ENCODE results near the gene CST9.
"Not testable (repeated sequence)": the region's sequence is repeated elsewhere in the genome, so short reads cannot be mapped to it uniquely, and the experiment has no call there.

CST9 gene

GRCh38 chr20:23622401-23622800 is 16.7 kb upstream of the CST9 start:
- not testable (repeated sequence) for H3K4me1 ChIP-seq (ENCODE audit: insufficient read depth, low read length)

GRCh38 chr20:23620670-23621386 is 15.1 kb upstream of the CST9 start:
- 80% methylated on average over 11 of the region's 11 CpGs for WGBS
- H3K9ac ChIP-seq (ENCODE audit: low read depth, low read length); H3K9me3 ChIP-seq (ENCODE audit: insufficient read depth, low read depth, low read length); H3K27ac ChIP-seq (ENCODE audit: low read depth, low read length); H3K4me1 ChIP-seq (ENCODE audit: insufficient read depth, low read length); H3K4me3 ChIP-seq (ENCODE audit: low read length); H3K27me3 ChIP-seq (ENCODE audit: insufficient read depth, low read length); H3K36me3 ChIP-seq (ENCODE audit: insufficient read depth, low read length): not testable (repeated sequence)

More at GRCh38 chr20:23622401-23622800, 16.7 kb upstream of the CST9 start:
- H3K9ac ChIP-seq (ENCODE audit: low read depth, low read length); H3K27ac ChIP-seq (ENCODE audit: low read depth, low read length); H3K4me3 ChIP-seq (ENCODE audit: low read length); H3K36me3 ChIP-seq (ENCODE audit: insufficient read depth, low read length); H3K9me3 ChIP-seq (ENCODE audit: insufficient read depth, low read depth, low read length); H3K27me3 ChIP-seq (ENCODE audit: insufficient read depth, low read length): not testable (repeated sequence)
- WGBS = 100% methylated on average over 3 of the region's 3 CpGs

- Histone ChIP-seq H3K9ac (ENCODE audit: low read depth, low read length) (no peak overlapping the region), H3K36me3 (ENCODE audit: insufficient read depth, low read length) (no peaks in the 10 kb centered on the region), H3K9me3 (ENCODE audit: insufficient read depth, low read depth, low read length) (no peaks in the 10 kb centered on the region), H3K27ac (ENCODE audit: low read depth, low read length) (no peak overlapping the region), H3K27me3 (ENCODE audit: insufficient read depth, low read length) (no peaks in the 10 kb centered on the region), H3K4me1 (ENCODE audit: insufficient read depth, low read length) (peaks cover 7% of the 10 kb centered on the region), H3K4me3 (ENCODE audit: low read length) (no peak overlapping the region)
- WGBS = 95% methylated on average over 5 of the region's 5 CpGs
Measured at GRCh38 chr20:23614163-23614562, 8.4 kb upstream of the CST9 start.

GRCh38 chr20:23613676-23614075 is 8.0 kb upstream of the CST9 start:
- Histone ChIP-seq H3K4me3 (ENCODE audit: low read length) (no peak overlapping the region), H3K9me3 (ENCODE audit: insufficient read depth, low read depth, low read length) (no peaks in the 10 kb centered on the region), H3K9ac (ENCODE audit: low read depth, low read length) (no peak overlapping the region), H3K27me3 (ENCODE audit: insufficient read depth, low read length) (no peaks in the 10 kb centered on the region), H3K27ac (ENCODE audit: low read depth, low read length) (no peak overlapping the region), H3K36me3 (ENCODE audit: insufficient read depth, low read length) (no peaks in the 10 kb centered on the region), H3K4me1 (ENCODE audit: insufficient read depth, low read length) (peaks cover 10% of the 10 kb centered on the region)

GRCh38 chr20:23612396-23612795 is 6.7 kb upstream of the CST9 start:
- no peaks in the 10 kb centered on the region; the same call in 1 of the 2 replicates for H3K27me3 ChIP-seq (ENCODE audit: insufficient read depth, low read length)
- no peak overlapping the region for H3K9ac ChIP-seq (ENCODE audit: low read depth, low read length)
- H3K9me3 ChIP-seq (ENCODE audit: insufficient read depth, low read depth, low read length) = no peaks in the 10 kb centered on the region
- WGBS = 90% methylated on average over 2 of the region's 2 CpGs
- H3K36me3 ChIP-seq (ENCODE audit: insufficient read depth, low read length) = no peaks in the 10 kb centered on the region
- peaks cover 16% of the 10 kb centered on the region for H3K4me1 ChIP-seq (ENCODE audit: insufficient read depth, low read length)
- H3K27ac ChIP-seq (ENCODE audit: low read depth, low read length) = no peak overlapping the region
- no peak overlapping the region for H3K4me3 ChIP-seq (ENCODE audit: low read length)

GRCh38 chr20:23609486-23610109 is 3.9 kb upstream of the CST9 start:
- Histone ChIP-seq H3K27me3 (ENCODE audit: insufficient read depth, low read length) (no peaks in the 10 kb centered on the region; the same call in 1 of the 2 replicates), H3K9ac (ENCODE audit: low read depth, low read length) (no peak overlapping the region), H3K36me3 (ENCODE audit: insufficient read depth, low read length) (no peaks in the 10 kb centered on the region), H3K9me3 (ENCODE audit: insufficient read depth, low read depth, low read length) (no peaks in the 10 kb centered on the region), H3K4me1 (ENCODE audit: insufficient read depth, low read length) (peaks cover 16% of the 10 kb centered on the region), H3K27ac (ENCODE audit: low read depth, low read length) (no peak overlapping the region), H3K4me3 (ENCODE audit: low read length) (no peak overlapping the region)
- 78% methylated on average over 4 of the region's 5 CpGs for WGBS

- WGBS = 53% methylated on average over 18 of the region's 18 CpGs
Measured at GRCh38 chr20:23608251-23608846, 2.6 kb upstream of the CST9 start.

GRCh38 chr20:23607497-23608245 is 2.0 kb upstream of the CST9 start:
- no peak overlapping the region for H3K4me3 ChIP-seq (ENCODE audit: low read length)
- no peaks in the 10 kb centered on the region for H3K36me3 ChIP-seq (ENCODE audit: insufficient read depth, low read length)
- H3K27ac ChIP-seq (ENCODE audit: low read depth, low read length) = no peak overlapping the region
- H3K4me1 ChIP-seq (ENCODE audit: insufficient read depth, low read length) = peaks cover 16% of the 10 kb centered on the region
- 95% methylated on average over 14 of the region's 14 CpGs for WGBS
- no peaks in the 10 kb centered on the region for H3K9me3 ChIP-seq (ENCODE audit: insufficient read depth, low read depth, low read length)
- no peak overlapping the region for H3K9ac ChIP-seq (ENCODE audit: low read depth, low read length)
- no peaks in the 10 kb centered on the region; the same call in 1 of the 2 replicates for H3K27me3 ChIP-seq (ENCODE audit: insufficient read depth, low read length)

More at GRCh38 chr20:23608251-23608846, 2.6 kb upstream of the CST9 start:
- Histone ChIP-seq H3K9ac (ENCODE audit: low read depth, low read length) (no peak overlapping the region), H3K9me3 (ENCODE audit: insufficient read depth, low read depth, low read length) (no peaks in the 10 kb centered on the region), H3K36me3 (ENCODE audit: insufficient read depth, low read length) (no peaks in the 10 kb centered on the region), H3K4me3 (ENCODE audit: low read length) (no peak overlapping the region), H3K27ac (ENCODE audit: low read depth, low read length) (no peak overlapping the region), H3K27me3 (ENCODE audit: insufficient read depth, low read length) (no peaks in the 10 kb centered on the region; the same call in 1 of the 2 replicates), H3K4me1 (ENCODE audit: insufficient read depth, low read length) (peaks cover 16% of the 10 kb centered on the region)

- H3K27ac ChIP-seq (ENCODE audit: low read depth, low read length) = no peak overlapping the region
- no peak overlapping the region for H3K4me3 ChIP-seq (ENCODE audit: low read length)
- no peak overlapping the region for H3K9ac ChIP-seq (ENCODE audit: low read depth, low read length)
- H3K36me3 ChIP-seq (ENCODE audit: insufficient read depth, low read length) = no peaks in the 10 kb centered on the region
- H3K9me3 ChIP-seq (ENCODE audit: insufficient read depth, low read depth, low read length) = no peaks in the 10 kb centered on the region
- WGBS = 18% methylated on average over 9 of the region's 9 CpGs
- H3K4me1 ChIP-seq (ENCODE audit: insufficient read depth, low read length) = peaks cover 16% of the 10 kb centered on the region
- no peaks in the 10 kb centered on the region; the same call in 1 of the 2 replicates for H3K27me3 ChIP-seq (ENCODE audit: insufficient read depth, low read length)
Measured at GRCh38 chr20:23606652-23607049, 934 bp upstream of the CST9 start.

GRCh38 chr20:23604306-23604705 is 1.4 kb downstream of the CST9 start:
- H3K9ac ChIP-seq (ENCODE audit: low read depth, low read length) = no peak overlapping the region
- H3K27me3 ChIP-seq (ENCODE audit: insufficient read depth, low read length) = no peaks in the 10 kb centered on the region; the same call in 1 of the 2 replicates
- no peak overlapping the region for H3K4me3 ChIP-seq (ENCODE audit: low read length)
- 97% methylated on average over 1 of the region's 1 CpG for WGBS
- peaks cover 11% of the 10 kb centered on the region for H3K4me1 ChIP-seq (ENCODE audit: insufficient read depth, low read length)
- no peak overlapping the region for H3K27ac ChIP-seq (ENCODE audit: low read depth, low read length)
- no peaks in the 10 kb centered on the region for H3K36me3 ChIP-seq (ENCODE audit: insufficient read depth, low read length)
- no peaks in the 10 kb centered on the region for H3K9me3 ChIP-seq (ENCODE audit: insufficient read depth, low read depth, low read length)

- no peaks in the 10 kb centered on the region for H3K36me3 ChIP-seq (ENCODE audit: insufficient read depth, low read length)
- H3K4me3 ChIP-seq (ENCODE audit: low read length) = no peak overlapping the region
- no peaks in the 10 kb centered on the region; the same call in 1 of the 2 replicates for H3K27me3 ChIP-seq (ENCODE audit: insufficient read depth, low read length)
- peaks cover 5% of the 10 kb centered on the region for H3K4me1 ChIP-seq (ENCODE audit: insufficient read depth, low read length)
- H3K27ac ChIP-seq (ENCODE audit: low read depth, low read length) = no peak overlapping the region
- WGBS = 96% methylated on average over 4 of the region's 4 CpGs
- no peaks in the 10 kb centered on the region for H3K9me3 ChIP-seq (ENCODE audit: insufficient read depth, low read depth, low read length)
- H3K9ac ChIP-seq (ENCODE audit: low read depth, low read length) = no peak overlapping the region
Measured at GRCh38 chr20:23603321-23603720, 2.4 kb downstream of the CST9 start.

All from HUES64 (cell line).